Measurements from ENCODE around the gene HIBCH. TPM values are rescaled to one million over a fixed set of nuclear protein-coding genes. Genes with fewer than 3 reads are reported as not detected.
"Not testable (repeated sequence)": the region's sequence is repeated elsewhere in the genome, so short reads cannot be mapped to it uniquely, and the experiment has no call there.

HIBCH gene
- total RNA-seq, 4 donors from 2014 or later, result 16.5 to 20.1 (median 18.3) TPM

DNA sequence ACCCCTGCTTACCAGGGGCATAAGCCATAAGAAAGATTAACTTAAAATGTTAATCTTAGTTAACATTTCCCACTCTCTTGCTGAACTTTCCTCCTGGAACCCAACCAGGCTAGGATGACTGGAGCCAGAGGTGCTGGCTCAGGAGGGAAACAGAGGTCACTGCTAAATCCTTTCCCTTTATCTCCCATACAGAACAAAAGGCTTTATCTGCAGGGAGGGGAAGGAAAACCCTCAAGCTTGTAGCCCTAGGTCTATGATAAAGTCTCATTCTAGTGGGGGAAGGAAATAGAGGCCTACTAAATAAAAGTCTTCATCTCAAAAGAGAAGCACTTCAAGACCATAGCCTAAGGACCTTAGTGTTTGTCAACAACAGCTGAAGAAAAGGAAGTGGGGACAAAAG lies 18.6 kb downstream of the HIBCH start:
- TF ChIP-seq POLR2A (IDR thresholded peaks at IDR 0.05) (no peak), CTCF (IDR thresholded peaks at IDR 0.05) (no peak), EP300 (IDR thresholded peaks at IDR 0.05) (no peak), POLR2AphosphoS5 (IDR thresholded peaks at IDR 0.05) (no peak)
- H3K9me3 ChIP-seq, result no peaks in the 10 kb centered on the region
- no peaks in the 10 kb centered on the region for H3K27me3 ChIP-seq
- H3K4me3 ChIP-seq, result no peak overlapping the region
- ATAC-seq, result no peak
- H3K36me3 ChIP-seq, result peaks cover 0 to 30% of the 10 kb centered on the region in 2 donors
- H3K27ac ChIP-seq, result no peak overlapping the region
- H3K4me1 ChIP-seq, result no peaks in the 10 kb centered on the region

- H3K9me3 ChIP-seq, H3K27ac ChIP-seq, H3K4me3 ChIP-seq, H3K27me3 ChIP-seq, ATAC-seq, H3K4me1 ChIP-seq: not testable (repeated sequence)
- 83 to 94% methylated on average over 2 of the region's 2 CpGs for WGBS, 2 donors (ENCODE audit: low coverage in 1 of 2)
- peaks cover 0 to 53% of the 10 kb centered on the region in 2 donors for H3K36me3 ChIP-seq
Observed at GRCh38 chr2:190297880-190298279, 21.7 kb downstream of the HIBCH start.

GRCh38 chr2:190283783-190284182 lies 35.8 kb downstream of the HIBCH start:
- no peak overlapping the region for H3K27ac ChIP-seq
- 24 to 43% methylated on average over 2 of the region's 2 CpGs for WGBS, 2 donors (ENCODE audit: low coverage in 1 of 2)
- TF ChIP-seq CTCF (IDR thresholded peaks at IDR 0.05) (no peak), POLR2A (IDR thresholded peaks at IDR 0.05) (no peak), EP300 (IDR thresholded peaks at IDR 0.05) (no peak), POLR2AphosphoS5 (IDR thresholded peaks at IDR 0.05) (no peak)
- no peaks in the 10 kb centered on the region for H3K9me3 ChIP-seq
- H3K4me3 ChIP-seq, result no peak overlapping the region
- no peaks in the 10 kb centered on the region for H3K4me1 ChIP-seq
- no peaks in the 10 kb centered on the region for H3K27me3 ChIP-seq
- ATAC-seq, result no peak
- H3K36me3 ChIP-seq, result peaks cover 0 to 54% of the 10 kb centered on the region in 2 donors

- Histone ChIP-seq H3K4me1 (no peaks in the 10 kb centered on the region), H3K27me3 (no peaks in the 10 kb centered on the region), H3K9me3 (no peaks in the 10 kb centered on the region), H3K36me3 (peaks cover 0 to 35% of the 10 kb centered on the region in 2 donors), H3K27ac (no peak overlapping the region), H3K4me3 (no peak overlapping the region)
- ATAC-seq, result no peak
- TF ChIP-seq POLR2AphosphoS5 (IDR thresholded peaks at IDR 0.05), result no peak
- TF ChIP-seq POLR2A (IDR thresholded peaks at IDR 0.05), result no peak
- no peak for TF ChIP-seq EP300 (IDR thresholded peaks at IDR 0.05)
- TF ChIP-seq CTCF (IDR thresholded peaks at IDR 0.05), result no peak
- 65 to 76% methylated on average over 3 to 5 of the region's 5 CpGs for WGBS, 2 donors (ENCODE audit: low coverage in 1 of 2)
Observed at GRCh38 chr2:190280565-190281350, 38.9 kb downstream of the HIBCH start.

DNA sequence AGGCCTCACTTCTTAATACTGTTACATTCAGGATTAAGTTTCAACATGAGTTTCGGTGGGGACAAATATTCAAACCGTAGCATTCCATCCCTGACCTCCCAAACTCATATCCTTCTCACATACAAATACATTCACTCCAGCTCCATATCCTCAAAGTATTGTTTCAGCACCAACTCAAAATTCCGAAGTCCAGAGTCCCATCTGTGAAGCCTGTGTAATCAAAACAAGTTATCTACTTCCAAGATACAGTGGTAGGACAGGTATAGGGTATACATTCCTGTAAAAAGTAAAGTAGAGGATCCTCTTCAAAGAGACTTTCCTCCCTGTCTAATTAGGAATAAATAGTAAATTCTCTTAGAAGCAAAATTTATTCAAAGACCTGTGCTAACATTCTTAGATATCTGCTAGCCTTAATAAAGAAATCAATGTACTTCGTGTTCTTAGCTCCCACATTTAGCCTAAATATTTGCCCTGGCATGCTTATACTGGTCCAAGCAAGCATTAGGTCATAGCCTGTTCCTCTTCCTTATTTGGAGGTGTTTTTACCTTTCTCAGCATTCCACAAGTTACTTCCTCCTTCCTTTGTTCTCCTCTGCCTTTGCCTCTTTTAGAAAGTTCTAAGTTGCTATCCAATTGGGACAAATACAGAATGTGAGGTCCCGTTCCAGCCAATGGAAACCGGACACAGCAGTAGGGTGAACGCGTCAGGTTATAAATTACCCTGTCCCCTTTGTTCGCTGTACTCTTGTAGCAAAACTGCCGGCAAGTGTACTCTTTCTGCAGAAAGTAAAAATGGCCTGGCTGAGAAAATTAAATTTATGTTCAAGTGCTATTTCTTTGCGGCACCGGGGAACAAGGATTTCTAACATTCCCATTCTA lies 40.1 kb downstream of the HIBCH start:
- 79 to 80% methylated on average over 10 to 12 of the region's 12 CpGs for WGBS, 2 donors (ENCODE audit: low coverage in 1 of 2)
- not testable (repeated sequence) for H3K27ac ChIP-seq, H3K4me3 ChIP-seq, H3K4me1 ChIP-seq, ATAC-seq, H3K9me3 ChIP-seq, H3K27me3 ChIP-seq
- H3K36me3 ChIP-seq, result peaks cover 0 to 36% of the 10 kb centered on the region in 2 donors
